DND-41 (cell line): ENCODE measurements around the gene SHQ1.

ENCODE experiments used
- CTCF ChIP-seq: IDR thresholded peaks from 2 replicates; pipeline ENCODE4 v1.5.1; 2012; ENCODE audit warnings: borderline replicate concordance, low read length, moderate library complexity, mild to moderate bottlenecking; ENCODE audit not compliant: poor library complexity, severe bottlenecking; ENCODE audit errors: extremely low read depth
- EZH2 ChIP-seq: IDR thresholded peaks from 3 replicates; pipeline ENCODE4 v1.6.1; 2012; ENCODE audit warnings: borderline replicate concordance, low read depth, mild to moderate bottlenecking, moderate library complexity, low read length, inconsistent platforms; ENCODE audit not compliant: severe bottlenecking

- no peak for TF ChIP-seq EZH2
- peak; percentile 69 for TF ChIP-seq CTCF
Measured at GRCh38 chr3:72892870-72893269, 44.6 kb upstream of the SHQ1 start.
